Natural killer cell (primary cell): ENCODE results near the gene ZMIZ1. TPM values are rescaled to one million over a fixed set of nuclear protein-coding genes. Genes with fewer than 3 reads are reported as not detected.

Source experiments
- ATAC-seq, 3 donors: fragments of 150-1000 bp in 2 of 3; fragments of 200-7000 bp in 1 of 3; cut with Tn5 transposase; 1 replicate in 1 of 3; 2 replicates in 2 of 3; pipeline ENCODE4 v1.10.0; 2021; ENCODE audit warnings: mild to moderate bottlenecking in 2 of 3, moderate library complexity in 2 of 3
- DNase-seq, 2 donors: peaks; one replicate each; pipeline versions ENCODE4 v3.0.0 to v3.0.0-alpha.2; 2013 to 2021; ENCODE audit warnings: mixed read lengths in 1 of 2
- H3K27ac ChIP-seq: one replicate; pipeline ENCODE4 v1.5.1; 2013; ENCODE audit warnings: mild to moderate bottlenecking, low read length
- H3K27me3 ChIP-seq: one replicate; pipeline ENCODE4 v1.6.1; 2013; ENCODE audit warnings: low read length; ENCODE audit not compliant: control insufficient read depth, insufficient read depth
- H3K36me3 ChIP-seq: one replicate; pipeline ENCODE4 v1.6.1; 2013; ENCODE audit warnings: low read length; ENCODE audit not compliant: control insufficient read depth, insufficient read depth
- H3K4me1 ChIP-seq: one replicate; pipeline ENCODE4 v1.6.1; 2013; ENCODE audit warnings: low read length; ENCODE audit not compliant: control insufficient read depth, insufficient read depth
- H3K4me3 ChIP-seq: one replicate; pipeline ENCODE4 v1.5.1; 2013; ENCODE audit warnings: low read length
- H3K9me3 ChIP-seq: one replicate; pipeline ENCODE4 v1.6.1; 2013; ENCODE audit warnings: low read length; ENCODE audit not compliant: control insufficient read depth, insufficient read depth
- H3K27ac Mint-ChIP-seq, 2 donors: one replicate each; pipeline ENCODE4 v1.8.0; 2022; ENCODE audit warnings: mild to moderate bottlenecking in 2 of 2, mixed read lengths in 2 of 2, moderate library complexity in 1 of 2
- H3K27me3 Mint-ChIP-seq, 2 donors: one replicate each; pipeline ENCODE4 v1.8.0; 2022; ENCODE audit warnings: low read depth in 2 of 2, mixed read lengths in 2 of 2
- H3K36me3 Mint-ChIP-seq: one replicate; pipeline ENCODE4 v1.8.0; 2022; ENCODE audit warnings: mixed read lengths
- H3K4me1 Mint-ChIP-seq, 2 donors: one replicate each; pipeline ENCODE4 v1.8.0; 2022; ENCODE audit warnings: mixed read lengths in 2 of 2
- H3K4me3 Mint-ChIP-seq: one replicate; pipeline ENCODE4 v1.8.0; 2022; ENCODE audit warnings: mild to moderate bottlenecking, moderate library complexity, mixed read lengths
- H3K9me3 Mint-ChIP-seq, 2 donors: one replicate each; pipeline ENCODE4 v1.8.0; 2022; ENCODE audit warnings: mixed read lengths in 2 of 2
- WGBS: methylation state at CpG from one replicate; pipeline ENCODE4 v1.1.7; 2013; ENCODE audit warnings: missing lambda C conversion rate; ENCODE audit not compliant: insufficient coverage; 5-methylcytosine and 5-hydroxymethylcytosine counted together
- intact Hi-C: fragments of 100-400 bp; cut with micrococcal nuclease; formaldehyde crosslinking; loops from one replicate; pipeline ENCODE4 v1.14.2; 2022
- total RNA-seq, 4 donors: library from RNA; stranded (reverse); fragments of 120-200 nt in 1 of 4; gene quantifications; one replicate each; pipeline versions ENCODE4 v1.2.3 to v1.2.4, GENCODE V29; 2013 to 2022
- TF ChIP-seq, protein P1 (sequence below): fragments of 200-600 bp; IDR thresholded peaks from one replicate; pipeline ENCODE4 v1.8.0; 2022; ENCODE audit warnings: antibody characterized with exemption

Gene ZMIZ1
- total RNA-seq, 3 donors from 2014 or later (not counting 1 experiment from before 2014, with no cell fraction given): 36.5 to 51.5 (median 37.9) TPM

DNA sequence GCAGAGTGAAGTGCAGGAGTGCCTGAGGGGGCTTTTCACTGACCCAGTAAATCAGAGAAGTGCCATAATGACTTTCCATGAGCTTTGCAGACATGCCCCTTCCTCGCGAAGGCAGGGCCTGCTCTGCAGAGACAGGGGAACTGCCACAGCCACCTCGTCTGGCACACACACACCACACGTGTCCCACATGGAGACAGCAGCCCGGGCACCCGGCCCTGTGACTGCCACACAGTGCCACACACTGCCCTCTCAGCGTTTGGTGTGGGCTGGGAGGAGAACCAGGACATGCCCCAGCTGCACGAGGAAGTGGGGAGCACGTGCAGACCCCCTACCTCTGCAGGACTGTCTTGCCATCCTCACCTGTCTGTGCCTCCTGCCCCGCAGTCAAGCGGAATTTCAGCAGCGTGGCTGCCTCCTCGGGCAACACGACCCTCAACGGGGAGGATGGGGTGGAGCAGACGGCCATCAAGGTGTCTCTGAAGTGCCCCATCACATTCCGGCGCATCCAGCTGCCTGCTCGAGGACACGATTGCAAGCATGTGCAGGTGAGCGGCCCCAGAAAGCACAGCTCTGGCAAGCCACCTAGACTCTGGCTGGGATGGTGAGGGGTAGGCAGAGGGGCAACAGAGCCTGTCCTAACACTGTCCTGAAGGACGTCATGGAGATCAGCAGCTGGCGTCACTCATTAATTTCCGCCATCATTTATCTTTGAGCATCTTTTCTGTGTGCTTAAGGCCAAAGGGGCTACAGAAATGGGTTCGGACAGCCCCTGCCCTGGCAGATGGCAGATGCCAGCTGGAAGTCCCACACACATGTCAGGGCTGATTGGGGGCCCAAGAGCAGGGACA is 235.1 kb downstream of the ZMIZ1 start:
- Histone ChIP-seq H3K27ac (no peak overlapping the region), H3K36me3 (peaks cover 88% of the 10 kb centered on the region), H3K27me3 (no peaks in the 10 kb centered on the region), H3K4me1 (peaks cover 8% of the 10 kb centered on the region), H3K4me3 (no peak overlapping the region), H3K9me3 (no peaks in the 10 kb centered on the region)
- DNase-seq (no peak), ATAC-seq (no peak)
- no peaks in the 10 kb centered on the region for H3K27me3 Mint-ChIP-seq
- H3K27ac Mint-ChIP-seq: no peak overlapping the region
- H3K36me3 Mint-ChIP-seq: no peaks in the 10 kb centered on the region
- intact Hi-C loops: no loop called here
- peaks cover 0 to 12% of the 10 kb centered on the region in 2 donors for H3K4me1 Mint-ChIP-seq
- no peaks in the 10 kb centered on the region for H3K9me3 Mint-ChIP-seq
- H3K4me3 Mint-ChIP-seq: no peak overlapping the region
- TF ChIP-seq, protein P1, sequence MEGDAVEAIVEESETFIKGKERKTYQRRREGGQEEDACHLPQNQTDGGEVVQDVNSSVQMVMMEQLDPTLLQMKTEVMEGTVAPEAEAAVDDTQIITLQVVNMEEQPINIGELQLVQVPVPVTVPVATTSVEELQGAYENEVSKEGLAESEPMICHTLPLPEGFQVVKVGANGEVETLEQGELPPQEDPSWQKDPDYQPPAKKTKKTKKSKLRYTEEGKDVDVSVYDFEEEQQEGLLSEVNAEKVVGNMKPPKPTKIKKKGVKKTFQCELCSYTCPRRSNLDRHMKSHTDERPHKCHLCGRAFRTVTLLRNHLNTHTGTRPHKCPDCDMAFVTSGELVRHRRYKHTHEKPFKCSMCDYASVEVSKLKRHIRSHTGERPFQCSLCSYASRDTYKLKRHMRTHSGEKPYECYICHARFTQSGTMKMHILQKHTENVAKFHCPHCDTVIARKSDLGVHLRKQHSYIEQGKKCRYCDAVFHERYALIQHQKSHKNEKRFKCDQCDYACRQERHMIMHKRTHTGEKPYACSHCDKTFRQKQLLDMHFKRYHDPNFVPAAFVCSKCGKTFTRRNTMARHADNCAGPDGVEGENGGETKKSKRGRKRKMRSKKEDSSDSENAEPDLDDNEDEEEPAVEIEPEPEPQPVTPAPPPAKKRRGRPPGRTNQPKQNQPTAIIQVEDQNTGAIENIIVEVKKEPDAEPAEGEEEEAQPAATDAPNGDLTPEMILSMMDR: no peak
- WGBS: 95% methylated on average over 25 of the region's 25 CpGs

GRCh38 chr10:79304479-79305087 is 235.8 kb downstream of the ZMIZ1 start:
- Histone ChIP-seq H3K4me3 (no peak overlapping the region), H3K27ac (no peak overlapping the region), H3K27me3 (no peaks in the 10 kb centered on the region), H3K36me3 (peaks cover 86% of the 10 kb centered on the region), H3K4me1 (peaks cover under 1% of the 10 kb centered on the region), H3K9me3 (no peaks in the 10 kb centered on the region)
- WGBS: 96% methylated on average over 5 of the region's 6 CpGs
- DNase-seq (no peak), ATAC-seq (no peak)
- TF ChIP-seq, protein P1: no peak
- intact Hi-C loops: no loop called here
- H3K4me1 Mint-ChIP-seq: peaks cover 4 to 10% of the 10 kb centered on the region in 2 donors
- no peaks in the 10 kb centered on the region for H3K9me3 Mint-ChIP-seq
- H3K27ac Mint-ChIP-seq: no peak overlapping the region
- H3K36me3 Mint-ChIP-seq: no peaks in the 10 kb centered on the region
- H3K4me3 Mint-ChIP-seq: no peak overlapping the region
- no peaks in the 10 kb centered on the region for H3K27me3 Mint-ChIP-seq

DNA sequence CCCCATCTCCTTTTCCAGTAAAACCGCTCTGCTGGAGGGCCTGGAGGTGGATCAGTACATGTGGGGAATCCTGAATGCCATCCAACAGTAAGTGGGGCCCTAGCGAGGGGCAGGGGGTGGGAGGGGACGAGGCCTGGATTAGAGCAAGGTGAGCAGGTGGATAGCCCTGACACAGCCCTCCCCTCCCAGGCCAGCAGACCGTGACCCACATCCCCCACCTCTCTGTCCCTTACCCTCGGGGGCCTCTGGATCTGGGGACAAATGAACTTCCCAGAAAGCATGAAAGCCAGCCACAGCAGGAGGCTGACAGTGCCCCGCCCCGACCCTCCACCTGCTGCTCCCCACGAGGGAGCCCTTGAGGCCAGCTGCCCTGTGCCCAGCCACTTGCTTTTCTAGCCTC is 236.7 kb downstream of the ZMIZ1 start:
- no peak overlapping the region for H3K27ac ChIP-seq
- WGBS: 89% methylated on average over 8 of the region's 8 CpGs
- H3K4me1 Mint-ChIP-seq: peaks cover 5 to 18% of the 10 kb centered on the region in 2 donors
- no peaks in the 10 kb centered on the region for H3K9me3 ChIP-seq
- H3K36me3 Mint-ChIP-seq: no peaks in the 10 kb centered on the region
- H3K4me1 ChIP-seq: no peaks in the 10 kb centered on the region
- no peaks in the 10 kb centered on the region for H3K27me3 ChIP-seq
- no peak overlapping the region for H3K4me3 Mint-ChIP-seq
- H3K27me3 Mint-ChIP-seq: no peaks in the 10 kb centered on the region
- no peak for ATAC-seq
- no peak for DNase-seq
- H3K9me3 Mint-ChIP-seq: no peaks in the 10 kb centered on the region
- peaks cover 84% of the 10 kb centered on the region for H3K36me3 ChIP-seq
- TF ChIP-seq, protein P1: no peak
- no peak overlapping the region for H3K27ac Mint-ChIP-seq
- H3K4me3 ChIP-seq: no peak overlapping the region
- intact Hi-C loops: no loop called here
